ENCODE data around the gene CAPN2. TPM values are rescaled to one million over a fixed set of nuclear protein-coding genes. Genes with fewer than 3 reads are reported as not detected.

Gene CAPN2
- total RNA-seq, 3 donors from 2014 or later (not counting 1 experiment from before 2014, with no cell fraction given) = 228 to 275 (median 236) TPM

DNA sequence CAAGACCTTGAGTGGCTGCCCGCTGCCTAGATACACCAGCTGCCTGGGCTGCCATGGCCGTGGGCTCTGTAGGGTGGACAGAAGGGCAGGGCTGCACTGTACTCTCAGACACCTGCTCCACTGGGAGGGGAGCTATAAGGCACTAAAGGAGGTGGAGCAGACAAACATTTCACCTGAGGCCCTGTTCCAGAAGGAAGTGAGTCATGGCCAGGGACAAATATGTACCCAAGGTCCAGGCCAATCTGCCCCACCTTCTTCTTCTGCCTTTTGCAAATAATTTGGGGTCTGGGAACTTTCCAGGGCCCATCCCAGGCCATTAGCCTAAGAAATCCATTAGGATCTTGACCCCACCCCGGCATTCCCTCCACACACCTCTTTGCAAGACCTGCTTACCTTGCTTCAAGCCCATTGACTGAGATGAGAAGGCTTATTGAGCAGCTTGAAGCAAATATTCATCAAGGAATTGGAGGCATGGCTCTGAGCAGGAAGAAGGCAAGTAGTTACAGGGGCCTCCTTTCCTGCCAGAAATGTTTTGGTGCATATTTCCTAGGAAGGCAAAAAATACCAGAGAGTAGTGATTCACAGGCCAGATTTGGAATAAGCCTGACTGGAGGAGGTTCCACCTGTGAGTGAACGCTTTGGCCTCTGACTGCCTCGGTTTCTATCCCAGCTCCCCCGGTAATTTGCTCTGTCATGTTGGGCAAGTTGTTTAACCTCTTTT is 46.6 kb upstream of the CAPN2 start, which contains the start of gene CAPN8:
Gene CAPN8 (minus strand): TSS at position 110 of the 721 bp plus-strand sequence. CDS start 55 bp downstream, at position 55.
- Histone ChIP-seq H3K36me3 (ENCODE audit: control insufficient read depth, insufficient read depth, low read length) (no peaks in the 10 kb centered on the region), H3K27me3 (ENCODE audit: control insufficient read depth, insufficient read depth, low read length) (no peaks in the 10 kb centered on the region), H3K4me1 (ENCODE audit: control insufficient read depth, insufficient read depth, low read length) (no peaks in the 10 kb centered on the region), H3K9me3 (ENCODE audit: control insufficient read depth, insufficient read depth, low read length) (no peaks in the 10 kb centered on the region), H3K4me3 (ENCODE audit: low read length) (no peak within 1 kb of the TSS), H3K27ac (ENCODE audit: low read length) (no peak within 1 kb of the TSS)
- whole genome bisulfite sequencing (ENCODE audit: insufficient coverage) = 83% methylated on average over 5 of the region's 6 CpGs
- peaks cover 3 to 19% of the 10 kb centered on the region in 2 donors for H3K27me3 Mint-ChIP-seq (ENCODE audit: low read depth in 2 of 2)
- no peak for ATAC-seq
- no peaks in the 10 kb centered on the region for H3K9me3 Mint-ChIP-seq
- no peaks in the 10 kb centered on the region for H3K36me3 Mint-ChIP-seq
- no peak within 1 kb of the TSS for H3K27ac Mint-ChIP-seq
- DNase-seq = no peak
- H3K4me3 Mint-ChIP-seq = no peak within 1 kb of the TSS
- H3K4me1 Mint-ChIP-seq = no peaks in the 10 kb centered on the region
- intact Hi-C loops (cut with micrococcal nuclease) = no loop called here
- TF ChIP-seq, protein P1, sequence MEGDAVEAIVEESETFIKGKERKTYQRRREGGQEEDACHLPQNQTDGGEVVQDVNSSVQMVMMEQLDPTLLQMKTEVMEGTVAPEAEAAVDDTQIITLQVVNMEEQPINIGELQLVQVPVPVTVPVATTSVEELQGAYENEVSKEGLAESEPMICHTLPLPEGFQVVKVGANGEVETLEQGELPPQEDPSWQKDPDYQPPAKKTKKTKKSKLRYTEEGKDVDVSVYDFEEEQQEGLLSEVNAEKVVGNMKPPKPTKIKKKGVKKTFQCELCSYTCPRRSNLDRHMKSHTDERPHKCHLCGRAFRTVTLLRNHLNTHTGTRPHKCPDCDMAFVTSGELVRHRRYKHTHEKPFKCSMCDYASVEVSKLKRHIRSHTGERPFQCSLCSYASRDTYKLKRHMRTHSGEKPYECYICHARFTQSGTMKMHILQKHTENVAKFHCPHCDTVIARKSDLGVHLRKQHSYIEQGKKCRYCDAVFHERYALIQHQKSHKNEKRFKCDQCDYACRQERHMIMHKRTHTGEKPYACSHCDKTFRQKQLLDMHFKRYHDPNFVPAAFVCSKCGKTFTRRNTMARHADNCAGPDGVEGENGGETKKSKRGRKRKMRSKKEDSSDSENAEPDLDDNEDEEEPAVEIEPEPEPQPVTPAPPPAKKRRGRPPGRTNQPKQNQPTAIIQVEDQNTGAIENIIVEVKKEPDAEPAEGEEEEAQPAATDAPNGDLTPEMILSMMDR (IDR thresholded peaks at IDR 0.05) = no peak

DNA sequence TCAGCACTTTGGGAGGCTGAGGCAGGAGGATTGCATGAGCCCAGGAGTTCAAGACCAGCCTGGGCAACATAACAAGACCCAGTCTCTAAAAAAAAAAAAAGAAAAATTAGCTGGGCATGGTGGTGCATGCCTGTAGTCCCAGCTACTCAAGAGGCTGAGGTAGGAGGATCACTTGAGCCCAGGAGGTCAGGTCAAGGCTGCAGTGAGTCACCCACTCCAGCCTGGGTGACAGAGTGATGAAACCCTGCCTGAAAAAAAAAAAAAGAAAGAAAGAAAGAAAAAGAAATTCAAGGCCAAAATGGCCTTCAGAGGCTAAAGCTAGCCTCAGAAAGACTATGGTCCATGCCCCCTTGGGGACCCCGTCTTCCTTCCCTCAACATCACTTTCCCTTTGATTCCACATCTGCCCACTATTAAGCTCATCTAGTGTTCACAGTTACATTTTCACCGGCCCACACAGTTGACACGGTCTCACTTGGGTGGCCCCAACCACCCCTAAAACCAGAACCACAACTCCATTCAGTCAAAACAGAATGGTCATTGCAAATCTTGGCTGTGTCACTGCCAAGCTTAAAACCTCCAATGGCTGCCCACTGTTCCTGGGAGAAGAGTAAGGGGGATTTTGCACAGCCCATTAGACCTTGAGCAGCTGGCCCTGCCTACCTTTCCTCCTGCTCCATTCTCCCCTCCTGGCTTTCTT is 44.7 kb upstream of the CAPN2 start:
- Histone ChIP-seq H3K9me3 (ENCODE audit: control insufficient read depth, insufficient read depth, low read length) (no peaks in the 10 kb centered on the region), H3K4me1 (ENCODE audit: control insufficient read depth, insufficient read depth, low read length) (no peaks in the 10 kb centered on the region), H3K36me3 (ENCODE audit: control insufficient read depth, insufficient read depth, low read length) (no peaks in the 10 kb centered on the region), H3K4me3 (ENCODE audit: low read length) (no peak overlapping the region), H3K27me3 (ENCODE audit: control insufficient read depth, insufficient read depth, low read length) (no peaks in the 10 kb centered on the region), H3K27ac (ENCODE audit: low read length) (no peak overlapping the region)
- ATAC-seq (no peak), DNase-seq (no peak)
- Mint-ChIP-seq H3K4me1 (no peaks in the 10 kb centered on the region), H3K9me3 (no peaks in the 10 kb centered on the region), H3K27me3 (ENCODE audit: low read depth in 2 of 2) (peaks cover 0 to 10% of the 10 kb centered on the region in 2 donors), H3K4me3 (no peak overlapping the region), H3K27ac (no peak overlapping the region), H3K36me3 (no peaks in the 10 kb centered on the region)
- WGBS (ENCODE audit: insufficient coverage) = 62% methylated on average over 3 of the region's 3 CpGs
- TF ChIP-seq, protein P1 (IDR thresholded peaks at IDR 0.05) = no peak
- intact Hi-C loops (cut with micrococcal nuclease) = no loop called here

DNA sequence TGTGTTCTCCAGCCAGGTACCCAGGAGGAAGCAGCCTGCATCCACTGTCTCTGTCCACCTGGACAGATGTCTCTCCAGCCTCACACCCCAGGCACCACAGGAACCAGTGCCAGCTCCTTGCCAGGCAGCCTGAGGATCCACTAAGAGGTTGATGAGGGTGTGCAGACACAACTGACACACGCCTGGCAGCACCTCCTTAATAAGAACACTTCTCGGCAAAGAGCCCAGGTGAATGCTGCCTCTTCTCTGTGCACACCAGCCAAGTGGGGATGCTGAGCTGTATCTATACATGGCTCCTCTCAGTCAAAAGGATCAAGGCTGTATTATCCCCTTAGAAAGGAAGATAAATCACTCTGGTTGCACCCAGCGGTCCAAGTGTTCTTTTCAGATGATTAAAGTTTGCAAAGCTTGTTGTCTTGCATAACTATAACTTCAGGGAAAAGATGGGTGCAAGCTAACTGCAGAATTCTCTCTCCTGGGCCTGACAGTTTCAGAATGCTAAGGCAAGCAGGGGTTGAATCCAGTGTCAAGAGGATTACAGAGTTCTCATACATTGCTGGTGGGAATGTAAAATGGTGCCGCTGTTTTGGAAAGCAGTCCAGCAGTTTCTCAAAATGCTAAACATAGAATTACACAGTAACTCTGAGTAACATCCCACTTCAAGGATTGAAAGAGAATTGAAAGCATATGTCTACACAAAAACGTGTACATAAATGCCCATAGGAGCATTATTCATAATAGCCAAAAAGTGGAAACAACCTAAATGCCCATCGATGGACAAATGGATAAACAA is 43.1 kb upstream of the CAPN2 start:
- ATAC-seq (no peak), DNase-seq (no peak)
- Histone ChIP-seq H3K27me3 (ENCODE audit: control insufficient read depth, insufficient read depth, low read length) (no peaks in the 10 kb centered on the region), H3K9me3 (ENCODE audit: control insufficient read depth, insufficient read depth, low read length) (peaks cover 1% of the 10 kb centered on the region), H3K4me3 (ENCODE audit: low read length) (no peak overlapping the region), H3K27ac (ENCODE audit: low read length) (no peak overlapping the region), H3K4me1 (ENCODE audit: control insufficient read depth, insufficient read depth, low read length) (no peaks in the 10 kb centered on the region), H3K36me3 (ENCODE audit: control insufficient read depth, insufficient read depth, low read length) (no peaks in the 10 kb centered on the region)
- H3K4me1 Mint-ChIP-seq = no peaks in the 10 kb centered on the region
- H3K36me3 Mint-ChIP-seq = no peaks in the 10 kb centered on the region
- no peak overlapping the region for H3K4me3 Mint-ChIP-seq
- no peak overlapping the region for H3K27ac Mint-ChIP-seq
- no peaks in the 10 kb centered on the region for H3K27me3 Mint-ChIP-seq (ENCODE audit: low read depth in 2 of 2)
- TF ChIP-seq, protein P1 (IDR thresholded peaks at IDR 0.05) = no peak
- 91% methylated on average over 5 of the region's 6 CpGs for WGBS (ENCODE audit: insufficient coverage)
- intact Hi-C loops (cut with micrococcal nuclease) = no loop called here
- H3K9me3 Mint-ChIP-seq = no peaks in the 10 kb centered on the region

Data from natural killer cell (primary cell).